H1 (cell line): Measurements from ENCODE around the gene CBR4. TPM values are rescaled to one million over a fixed set of nuclear protein-coding genes. Genes with fewer than 3 reads are reported as not detected.

Experiments used
- ATF2 ChIP-seq: IDR thresholded peaks from 2 replicates; pipeline ENCODE4 v1.6.1; 2012; ENCODE audit warnings: low read length, inconsistent platforms
- BRCA1 ChIP-seq: IDR thresholded peaks from 2 replicates; pipeline ENCODE4 v1.6.1; 2012; ENCODE audit warnings: low read depth, low read length, improper control_type of control experiment
- CHD1 ChIP-seq: IDR thresholded peaks from 2 replicates; pipeline ENCODE4 v1.6.1; 2012; ENCODE audit warnings: low read depth, low read length, improper control_type of control experiment
- CREB1 ChIP-seq: IDR thresholded peaks from 2 replicates; pipeline ENCODE4 v1.6.1; 2012; ENCODE audit warnings: inconsistent platforms
- CTBP2 ChIP-seq: IDR thresholded peaks from 2 replicates; pipeline ENCODE4 v1.7.0; 2011; ENCODE audit warnings: borderline replicate concordance, mild to moderate bottlenecking, moderate library complexity, mixed read lengths, low read length; ENCODE audit not compliant: insufficient read depth, insufficient read length
- EP300 ChIP-seq, 2 experiments: IDR thresholded peaks; 1 replicate in 1 of 2; 2 replicates in 1 of 2; pipeline ENCODE4 v1.6.1; 2011 to 2012; ENCODE audit warnings: low read depth in 2 of 2, low read length in 2 of 2, mild to moderate bottlenecking in 2 of 2, borderline replicate concordance in 1 of 2, inconsistent platforms in 1 of 2, moderate library complexity in 1 of 2
- EZH2 ChIP-seq: fragments of 200-600 bp; sonication (generic); IDR thresholded peaks from 2 replicates; pipeline ENCODE4 v1.7.1; 2012; ENCODE audit warnings: low read depth, mild to moderate bottlenecking, moderate library complexity, low read length, inconsistent platforms; ENCODE audit not compliant: severe bottlenecking
- HDAC2 ChIP-seq, 2 experiments: fragments of 300-600 bp in 1 of 2; sonication (generic) in 1 of 2; IDR thresholded peaks; 2 replicates each; pipeline ENCODE4 v1.6.1; 2011 to 2012; ENCODE audit warnings: low read depth in 2 of 2, low read length in 2 of 2, mild to moderate bottlenecking in 2 of 2, moderate library complexity in 2 of 2, borderline replicate concordance in 1 of 2, inconsistent platforms in 1 of 2
- JUND ChIP-seq: IDR thresholded peaks from 2 replicates; pipeline ENCODE4 v1.6.1; 2011; ENCODE audit warnings: mild to moderate bottlenecking, improper control_type of control experiment, low read length
- KDM1A ChIP-seq: fragments of 200-600, 300-600 bp; sonication (generic); IDR thresholded peaks from 2 replicates; pipeline ENCODE4 v1.7.1; 2016; ENCODE audit warnings: mild to moderate bottlenecking, low read length, borderline replicate concordance
- NRF1 ChIP-seq: IDR thresholded peaks from 2 replicates; pipeline ENCODE4 v1.6.1; 2011; ENCODE audit warnings: mild to moderate bottlenecking, low read depth, low read length, improper control_type of control experiment
- POLR2A ChIP-seq, 2 experiments: IDR thresholded peaks; 1 replicate in 1 of 2; 2 replicates in 1 of 2; pipeline ENCODE4 v1.6.1; 2011; ENCODE audit warnings: low read depth in 2 of 2, low read length in 2 of 2, mild to moderate bottlenecking in 2 of 2; ENCODE audit errors: control extremely low read depth in 1 of 2
- POLR2AphosphoS5 ChIP-seq: IDR thresholded peaks from 2 replicates; pipeline ENCODE4 v1.6.1; 2011; ENCODE audit warnings: low read depth, low read length
- POU5F1 ChIP-seq: IDR thresholded peaks from 2 replicates; pipeline ENCODE4 v1.6.1; 2011; ENCODE audit warnings: low read depth, mild to moderate bottlenecking, low read length, moderate library complexity
- SIN3A ChIP-seq, 2 experiments: IDR thresholded peaks in 1 of 2; conservative IDR thresholded peaks in 1 of 2; 2 replicates each; pipeline ENCODE4 v1.6.1; 2011 to 2012; ENCODE audit warnings: low read length in 2 of 2, improper control_type of control experiment in 1 of 2, low read depth in 1 of 2, mild to moderate bottlenecking in 1 of 2
- SIX5 ChIP-seq: IDR thresholded peaks from 2 replicates; pipeline ENCODE4 v1.6.1; 2011; ENCODE audit warnings: mild to moderate bottlenecking, low read depth, low read length
- SP1 ChIP-seq: IDR thresholded peaks from 2 replicates; pipeline ENCODE4 v1.6.1; 2011; ENCODE audit warnings: low read depth, low read length
- SP2 ChIP-seq: IDR thresholded peaks from 2 replicates; pipeline ENCODE4 v1.6.1; 2012; ENCODE audit warnings: mild to moderate bottlenecking, low read length, inconsistent platforms
- SP4 ChIP-seq: IDR thresholded peaks from 2 replicates; pipeline ENCODE4 v1.6.1; 2012; ENCODE audit warnings: low read length, inconsistent platforms
- SUZ12 ChIP-seq: fragments of 200-600 bp; sonication (generic); IDR thresholded peaks from 2 replicates; pipeline ENCODE4 v1.6.1; 2012; ENCODE audit warnings: mild to moderate bottlenecking, inconsistent platforms, low read length, moderate library complexity, mixed read lengths
- TAF7 ChIP-seq: optimal IDR thresholded peaks from 2 replicates; pipeline ENCODE3; 2011; ENCODE audit warnings: low read depth, mild to moderate bottlenecking, inconsistent platforms, low read length, moderate library complexity, borderline replicate concordance
- TCF12 ChIP-seq: IDR thresholded peaks from 2 replicates; pipeline ENCODE4 v1.6.1; 2011; ENCODE audit warnings: low read depth, mild to moderate bottlenecking, low read length
- ZNF274 ChIP-seq: IDR thresholded peaks from 2 replicates; pipeline ENCODE4 v1.7.0; 2012; ENCODE audit warnings: low read length, borderline replicate concordance; ENCODE audit errors: extremely low read depth
- polyA plus RNA-seq, 7 experiments: library from polyadenylated mRNA; depleted of rRNA in 3 of 7; stranded (reverse) in 5 of 7; unstranded in 2 of 7; fragments of >200 nt in 5 of 7; fragments of 200-250 nt in 2 of 7; gene quantifications; 1 replicate in 5 of 7; 2 replicates in 1 of 7; 4 replicates in 1 of 7; pipeline versions ENCODE4 v1.2.1 to v1.2.3, GENCODE V29; 2011 to 2013; ENCODE audit warnings: missing spikeins in 2 of 7, mixed read lengths in 2 of 7
- total RNA-seq: library from RNA; stranded (reverse); fragmentation: NEBNext Ultra II Directional; extraction: Animal tissue kit (Norgen Biotek cat#: 25700); gene quantifications from 2 replicates; pipeline ENCODE4 v1.2.1, GENCODE V29; 2021

CBR4 gene
- total and polyA plus RNA-seq, 2 of the 8 experiments (the other 6 are each of a cell fraction or from before 2014, with no cell fraction given) = 8.6 to 29.5 TPM

GRCh38 chr4:169010125-169011023 lies at the start of gene CBR4 (continued):
- TF ChIP-seq SP4 = no peak
- no peak for TF ChIP-seq SUZ12
- TF ChIP-seq TAF7 = peak; percentile 29
- no peak for TF ChIP-seq SP2
- TF ChIP-seq ATF2 = no peak; the same call in 1 of the 2 replicates
- peak; percentile 58 for TF ChIP-seq SIX5
- TF ChIP-seq ZNF274 = no peak
- no peak for TF ChIP-seq HDAC2 (IDR thresholded peaks at IDR 0.05; ENCODE audit: borderline replicate concordance in 1 of 2, low read depth in 2 of 2, low read length in 2 of 2)
- no peak for TF ChIP-seq CHD1
- TF ChIP-seq SIN3A (conservative IDR thresholded peaks at IDR 0.05 in 1 of 2, IDR thresholded peaks at IDR 0.05 in 1 of 2; ENCODE audit: low read depth in 1 of 2, low read length in 2 of 2) = peak in 1 of 2 experiments; percentile 50; a peak in 1 of 4 replicates
- TF ChIP-seq EZH2 = no peak
- no peak for TF ChIP-seq BRCA1
- peak; percentile 73 for TF ChIP-seq POLR2AphosphoS5
- TF ChIP-seq CREB1 = peak; percentile 97
- TF ChIP-seq CTBP2 = no peak
- TF ChIP-seq SP1 = no peak
- no peak for TF ChIP-seq TCF12
- no peak for TF ChIP-seq EP300 (IDR thresholded peaks at IDR 0.05; ENCODE audit: borderline replicate concordance in 1 of 2, low read depth in 2 of 2, low read length in 2 of 2)
- TF ChIP-seq NRF1 = peak; percentile 77
- no peak for TF ChIP-seq POU5F1
- no peak for TF ChIP-seq JUND
- TF ChIP-seq POLR2A (IDR thresholded peaks at IDR 0.05; ENCODE audit: control extremely low read depth in 1 of 2, low read depth in 2 of 2, low read length in 2 of 2) = peak; percentile 38 to 70
- TF ChIP-seq KDM1A = no peak
